ENCODE data around the gene TBX19. TPM values are rescaled to one million over a fixed set of nuclear protein-coding genes. Genes with fewer than 3 reads are reported as not detected.

TBX19 gene
- total and polyA plus RNA-seq, 2 donors (not counting 1 experiment from before 2014, with no cell fraction given), result 6.3 to 7.0 TPM

DNA sequence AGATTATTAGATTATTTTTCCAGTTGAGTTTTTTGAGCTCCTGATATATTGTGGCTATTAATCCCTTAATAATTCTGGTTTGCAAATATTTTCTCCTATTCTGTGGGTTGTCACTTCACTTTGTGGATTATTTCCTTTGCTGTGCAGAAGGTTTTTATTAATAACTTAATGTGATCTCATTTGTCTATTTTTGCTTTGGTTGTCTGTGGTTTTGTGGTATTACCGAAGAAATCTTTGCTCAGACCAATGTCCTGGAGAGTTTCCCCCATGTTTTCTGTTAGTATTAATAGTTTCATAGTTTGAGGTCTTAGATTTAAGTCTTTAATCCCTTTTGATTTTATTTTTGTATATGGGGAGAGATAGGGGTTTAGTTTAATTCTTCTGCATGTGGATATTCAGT lies 7.1 kb upstream of the TBX19 start:
- ChIA-PET POLR2A (no interaction called here), CTCF (no interaction called here)
- Histone ChIP-seq H3K9ac (ENCODE audit: low read length) (no peak overlapping the region), H3K4me2 (replicated peaks; ENCODE audit: low read depth, low read length, poor library complexity, severe bottlenecking) (no peak overlapping the region), H3K27ac (ENCODE audit: low read length in 2 of 2) (no peak overlapping the region), H3K36me3 (replicated peaks in 1 of 2; ENCODE audit: control extremely low read depth in 1 of 2, control insufficient read depth in 1 of 2, extremely low read depth in 1 of 2, insufficient read depth in 2 of 2, low read length in 1 of 2) (no peaks in the 10 kb centered on the region), H3K9me3 (ENCODE audit: control extremely low read depth in 1 of 3, control insufficient read depth in 2 of 3, insufficient read depth in 1 of 3, low read length in 2 of 3) (peaks cover 0 to 3% (median 0%) of the 10 kb centered on the region in 3 donors), H3K4me3 (ENCODE audit: control extremely low read depth in 1 of 5, extremely low read depth in 1 of 5, insufficient read depth in 1 of 5, low read depth in 2 of 5, low read length in 4 of 5) (no peak overlapping the region), H3K4me1 (ENCODE audit: control insufficient read depth in 2 of 2, insufficient read depth in 2 of 2, low read length in 2 of 2) (peaks cover 0 to 3% of the 10 kb centered on the region in 2 donors), H4K20me1 (ENCODE audit: control insufficient read depth, insufficient read depth, low read length, poor library complexity, severe bottlenecking) (no peaks in the 10 kb centered on the region), H3K79me2 (ENCODE audit: control insufficient read depth, insufficient read depth, low read length) (peaks cover 6% of the 10 kb centered on the region), H3K27me3 (replicated peaks in 1 of 4; ENCODE audit: control extremely low read depth in 1 of 4, control insufficient read depth in 3 of 4, insufficient read depth in 4 of 4, low read length in 3 of 4) (no peaks in the 10 kb centered on the region), H2AFZ (ENCODE audit: insufficient read depth, low read depth, low read length, poor library complexity, severe bottlenecking) (no peak overlapping the region)
- peaks cover 8% of the 10 kb centered on the region for H3K9me3 Mint-ChIP-seq (ENCODE audit: insufficient read depth)
- TF ChIP-seq, protein P1, sequence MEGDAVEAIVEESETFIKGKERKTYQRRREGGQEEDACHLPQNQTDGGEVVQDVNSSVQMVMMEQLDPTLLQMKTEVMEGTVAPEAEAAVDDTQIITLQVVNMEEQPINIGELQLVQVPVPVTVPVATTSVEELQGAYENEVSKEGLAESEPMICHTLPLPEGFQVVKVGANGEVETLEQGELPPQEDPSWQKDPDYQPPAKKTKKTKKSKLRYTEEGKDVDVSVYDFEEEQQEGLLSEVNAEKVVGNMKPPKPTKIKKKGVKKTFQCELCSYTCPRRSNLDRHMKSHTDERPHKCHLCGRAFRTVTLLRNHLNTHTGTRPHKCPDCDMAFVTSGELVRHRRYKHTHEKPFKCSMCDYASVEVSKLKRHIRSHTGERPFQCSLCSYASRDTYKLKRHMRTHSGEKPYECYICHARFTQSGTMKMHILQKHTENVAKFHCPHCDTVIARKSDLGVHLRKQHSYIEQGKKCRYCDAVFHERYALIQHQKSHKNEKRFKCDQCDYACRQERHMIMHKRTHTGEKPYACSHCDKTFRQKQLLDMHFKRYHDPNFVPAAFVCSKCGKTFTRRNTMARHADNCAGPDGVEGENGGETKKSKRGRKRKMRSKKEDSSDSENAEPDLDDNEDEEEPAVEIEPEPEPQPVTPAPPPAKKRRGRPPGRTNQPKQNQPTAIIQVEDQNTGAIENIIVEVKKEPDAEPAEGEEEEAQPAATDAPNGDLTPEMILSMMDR (IDR thresholded peaks at IDR 0.05), result no peak
- TF ChIP-seq EZH2 (IDR thresholded peaks at IDR 0.05; ENCODE audit: borderline replicate concordance, insufficient read depth, low read depth, low read length, poor library complexity, severe bottlenecking), result no peak
- no CpG with 5 or more reads among the region's 1 CpG for WGBS (ENCODE audit: insufficient coverage)
- DNase-seq (no peak), ATAC-seq (ENCODE audit: low read depth) (no peak)
- H3K27ac Mint-ChIP-seq, result no peak overlapping the region
- H3K4me1 Mint-ChIP-seq, result peaks cover 10% of the 10 kb centered on the region
- intact Hi-C loops (cut with micrococcal nuclease), result no loop called here
- no peaks in the 10 kb centered on the region for H3K27me3 Mint-ChIP-seq
- H3K4me3 Mint-ChIP-seq, result no peak overlapping the region

DNA sequence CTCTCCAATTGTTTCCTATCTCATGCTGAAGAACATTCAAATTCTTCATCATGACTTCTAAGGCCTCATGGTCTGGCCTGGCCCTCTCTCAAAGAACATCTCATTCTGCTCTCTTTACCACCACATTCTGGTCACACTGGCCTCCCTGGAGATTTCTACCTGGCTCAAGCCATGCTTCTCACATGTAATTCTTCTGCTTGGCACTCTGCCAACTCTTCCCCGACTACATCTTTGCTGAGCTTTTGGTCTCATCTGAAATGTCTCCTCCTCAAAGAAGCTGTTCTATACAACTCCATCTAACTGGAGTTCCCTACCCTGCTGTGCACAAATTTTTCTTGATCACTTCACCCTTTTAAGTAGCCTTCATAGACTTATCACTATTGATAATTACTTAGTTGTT lies 1.4 kb upstream of the TBX19 start:
- Mint-ChIP-seq H3K4me1 (no peaks in the 10 kb centered on the region), H3K4me3 (no peak overlapping the region), H3K27ac (no peak overlapping the region), H3K9me3 (ENCODE audit: insufficient read depth) (peaks cover 2% of the 10 kb centered on the region), H3K27me3 (no peaks in the 10 kb centered on the region)
- no peaks in the 10 kb centered on the region for H3K9me3 ChIP-seq (ENCODE audit: control extremely low read depth in 1 of 3, control insufficient read depth in 2 of 3, insufficient read depth in 1 of 3, low read length in 2 of 3)
- H3K4me1 ChIP-seq (ENCODE audit: control insufficient read depth in 2 of 2, insufficient read depth in 2 of 2, low read length in 2 of 2), result no peaks in the 10 kb centered on the region
- DNase-seq (no peak), ATAC-seq (ENCODE audit: low read depth) (no peak)
- H3K9ac ChIP-seq (ENCODE audit: low read length), result no peak overlapping the region
- no peak overlapping the region for H3K27ac ChIP-seq (ENCODE audit: low read length in 2 of 2)
- H2AFZ ChIP-seq (ENCODE audit: insufficient read depth, low read depth, low read length, poor library complexity, severe bottlenecking), result no peak overlapping the region
- ChIA-PET POLR2A (no interaction called here), CTCF (interaction anchor here (1.1 kb wide), 1 partner anchor 63 kb away, joined by 4 read pairs; no protein-coding TSS in a partner anchor)
- H3K79me2 ChIP-seq (ENCODE audit: control insufficient read depth, insufficient read depth, low read length), result peaks cover 10% of the 10 kb centered on the region
- TF ChIP-seq, protein P1 (IDR thresholded peaks at IDR 0.05), result no peak
- TF ChIP-seq EZH2 (IDR thresholded peaks at IDR 0.05; ENCODE audit: borderline replicate concordance, insufficient read depth, low read depth, low read length, poor library complexity, severe bottlenecking), result no peak
- no peaks in the 10 kb centered on the region for H3K27me3 ChIP-seq (replicated peaks in 1 of 4; ENCODE audit: control extremely low read depth in 1 of 4, control insufficient read depth in 3 of 4, insufficient read depth in 4 of 4, low read length in 3 of 4)
- no peaks in the 10 kb centered on the region for H4K20me1 ChIP-seq (ENCODE audit: control insufficient read depth, insufficient read depth, low read length, poor library complexity, severe bottlenecking)
- no peak overlapping the region for H3K4me3 ChIP-seq (ENCODE audit: control extremely low read depth in 1 of 5, extremely low read depth in 1 of 5, insufficient read depth in 1 of 5, low read depth in 2 of 5, low read length in 4 of 5)
- intact Hi-C loops (cut with micrococcal nuclease), result no loop called here
- WGBS (ENCODE audit: insufficient coverage), result 100% methylated on average over 1 of the region's 1 CpG
- H3K36me3 ChIP-seq (replicated peaks in 1 of 2; ENCODE audit: control extremely low read depth in 1 of 2, control insufficient read depth in 1 of 2, extremely low read depth in 1 of 2, insufficient read depth in 2 of 2, low read length in 1 of 2), result no peaks in the 10 kb centered on the region
- no peak overlapping the region for H3K4me2 ChIP-seq (replicated peaks; ENCODE audit: low read depth, low read length, poor library complexity, severe bottlenecking)
